SK-N-SH (cell line): Measurements from ENCODE around the gene LIN37. TPM values are rescaled to one million over a fixed set of nuclear protein-coding genes. Genes with fewer than 3 reads are reported as not detected.

ENCODE experiments used
- CTCF ChIA-PET: fragments of 300-600, 350-600 bp; formaldehyde crosslinking; extraction: SDS; loops from one replicate; lab custom pipeline; 2021; lab: Yijun Ruan, JAX
- POLR2A ChIA-PET: fragments of 350-600 bp; sonication (Branson Sonifier 250); formaldehyde crosslinking; extraction: SDS; loops from one replicate; lab custom pipeline; 2020; ENCODE audit warnings: antibody characterized with exemption, inconsistent platforms; lab: Yijun Ruan, JAX
- DNase-seq: peaks from one replicate; pipeline ENCODE4 v3.0.0; 2012
- H2AFZ ChIP-seq: fragments of 200-600 bp; sonication (generic); 2 replicates; pipeline ENCODE4 v1.8.1; 2016; ENCODE audit warnings: antibody characterized with exemption, mild to moderate bottlenecking, low read depth
- H3F3A ChIP-seq: fragments of 200-600 bp; sonication (generic); replicated peaks from 2 replicates; pipeline ENCODE3; 2016; ENCODE audit warnings: antibody characterized with exemption, mild to moderate bottlenecking; ENCODE audit not compliant: insufficient read depth
- H3K27ac ChIP-seq, 2 experiments: fragments of 200-500 bp in 1 of 2; fragments of 200-600 bp in 1 of 2; sonication (Bioruptor generic) in 1 of 2; sonication (generic), shearing (Covaris generic) in 1 of 2; 2 replicates each; pipeline versions ENCODE4 v1.5.1 to v1.6.1; 2014 to 2016; ENCODE audit warnings: low read depth in 2 of 2, inconsistent platforms in 1 of 2, low read length in 1 of 2, mild to moderate bottlenecking in 1 of 2, mixed read lengths in 1 of 2
- H3K27me3 ChIP-seq: fragments of 200-600 bp; sonication (generic), shearing (Covaris generic); 2 replicates; pipeline ENCODE4 v1.6.1; 2016; ENCODE audit warnings: mixed run types; ENCODE audit not compliant: insufficient read depth
- H3K36me3 ChIP-seq, 2 experiments: fragments of 200-500 bp in 1 of 2; fragments of 200-600 bp in 1 of 2; sonication (Bioruptor generic) in 1 of 2; sonication (generic) in 1 of 2; replicated peaks in 1 of 2; 2 replicates each; pipeline versions ENCODE3 to v1.5.1; 2014 to 2016; ENCODE audit warnings: low read length in 1 of 2, mild to moderate bottlenecking in 1 of 2; ENCODE audit not compliant: insufficient read depth in 2 of 2, control insufficient read depth in 1 of 2
- H3K4me1 ChIP-seq, 2 experiments: fragments of 200-500 bp in 1 of 2; fragments of 200-600 bp in 1 of 2; sonication (Bioruptor generic) in 1 of 2; sonication (generic), shearing (Covaris generic) in 1 of 2; 2 replicates each; pipeline versions ENCODE4 v1.5.1 to v1.6.1; 2014 to 2016; ENCODE audit warnings: low read depth in 1 of 2, low read length in 1 of 2, mixed run types in 1 of 2; ENCODE audit not compliant: insufficient read depth in 2 of 2, control insufficient read depth in 1 of 2
- H3K4me2 ChIP-seq: fragments of 200-600 bp; sonication (generic), shearing (Covaris generic); 2 replicates; pipeline ENCODE4 v1.6.1; 2017; ENCODE audit warnings: mixed run types
- H3K4me3 ChIP-seq, 2 experiments: fragments of 200-500 bp in 1 of 2; fragments of 200-600 bp in 1 of 2; sonication (Bioruptor generic) in 1 of 2; sonication (generic), shearing (Covaris generic) in 1 of 2; 2 replicates each; pipeline versions ENCODE4 v1.5.1 to v1.8.1; 2014 to 2016; ENCODE audit warnings: low read depth in 2 of 2, inconsistent platforms in 1 of 2, low read length in 1 of 2, mild to moderate bottlenecking in 1 of 2, mixed read lengths in 1 of 2, moderate library complexity in 1 of 2
- H3K79me2 ChIP-seq: fragments of 200-600 bp; sonication (generic); 2 replicates; pipeline ENCODE4 v1.8.1; 2017; ENCODE audit warnings: mild to moderate bottlenecking; ENCODE audit not compliant: insufficient read depth
- H3K9ac ChIP-seq: fragments of 200-600 bp; sonication (generic); 2 replicates; pipeline ENCODE4 v1.6.1; 2017; ENCODE audit warnings: mixed run types
- H3K9me2 ChIP-seq: fragments of 200-600 bp; sonication (generic); 2 replicates; pipeline ENCODE4 v1.6.1; 2017; ENCODE audit warnings: mixed run types
- H3K9me3 ChIP-seq: fragments of 200-600 bp; sonication (generic); 2 replicates; pipeline ENCODE4 v1.6.1; 2017; ENCODE audit warnings: mixed run types, mild to moderate bottlenecking, moderate library complexity
- H4K20me1 ChIP-seq: fragments of 200-600 bp; sonication (generic); 2 replicates; pipeline ENCODE4 v1.6.1; 2017; ENCODE audit warnings: mild to moderate bottlenecking, mixed run types; ENCODE audit not compliant: insufficient read depth
- CHD2 ChIP-seq: fragments of 150-350 bp; IDR thresholded peaks from 2 replicates; pipeline ENCODE4 v1.6.1; 2018; ENCODE audit warnings: low read length; ENCODE audit not compliant: partially characterized antibody
- ELF1 ChIP-seq: IDR thresholded peaks from 2 replicates; pipeline ENCODE4 v1.4.0; 2012
- EZH2phosphoT487 ChIP-seq: fragments of 200-600 bp; sonication (generic); IDR thresholded peaks from 2 replicates; pipeline ENCODE4 v1.6.1; 2017; ENCODE audit warnings: low read depth, mixed run types, mild to moderate bottlenecking, antibody characterized with exemption, moderate library complexity, borderline replicate concordance
- FOXJ3 ChIP-seq: sonication (generic); formaldehyde crosslinking; IDR thresholded peaks from 2 replicates; pipeline ENCODE4 v1.5.1; 2020; ENCODE audit warnings: mild to moderate bottlenecking, missing genetic modification reagents
- GABPA ChIP-seq: IDR thresholded peaks from 2 replicates; pipeline ENCODE4 v1.4.0; 2012; ENCODE audit warnings: low read depth, mild to moderate bottlenecking
- MEF2A ChIP-seq: IDR thresholded peaks from 2 replicates; pipeline ENCODE4 v1.4.0; 2012; ENCODE audit warnings: low read depth, borderline replicate concordance
- NRF1 ChIP-seq: IDR thresholded peaks from 2 replicates; pipeline ENCODE4 v1.6.1; 2012; ENCODE audit warnings: low read depth, mild to moderate bottlenecking, low read length
- RAD21 ChIP-seq: IDR thresholded peaks from 2 replicates; pipeline ENCODE4 v1.6.1; 2012; ENCODE audit warnings: mild to moderate bottlenecking, low read length
- RCOR1 ChIP-seq: fragments of 150-350 bp; IDR thresholded peaks from 2 replicates; pipeline ENCODE4 v1.6.1; 2017; ENCODE audit warnings: antibody characterized with exemption, low read length
- RFX5 ChIP-seq: IDR thresholded peaks from 2 replicates; pipeline ENCODE4 v1.6.1; 2012; ENCODE audit warnings: mild to moderate bottlenecking, improper control_type of control experiment, low read length
- RXRA ChIP-seq: IDR thresholded peaks from 2 replicates; pipeline ENCODE4 v1.4.0; 2012; ENCODE audit warnings: low read depth, mild to moderate bottlenecking, borderline replicate concordance
- SMC3 ChIP-seq: IDR thresholded peaks from 2 replicates; pipeline ENCODE4 v1.6.1; 2012; ENCODE audit warnings: low read depth, low read length, improper control_type of control experiment
- TAF1 ChIP-seq: IDR thresholded peaks from 2 replicates; pipeline ENCODE4 v1.6.1; 2012; ENCODE audit warnings: low read depth, mild to moderate bottlenecking, low read length, moderate library complexity, borderline replicate concordance
- TCF12 ChIP-seq: IDR thresholded peaks from 2 replicates; pipeline ENCODE4 v1.4.0; 2012
- WGBS: methylation state at CpG from one replicate; pipeline ENCODE4 v1.1.6; 2017; ENCODE audit warnings: low lambda C conversion rate; 5-methylcytosine and 5-hydroxymethylcytosine counted together
- polyA plus RNA-seq, 3 experiments: library from polyadenylated mRNA; depleted of rRNA; stranded (reverse); fragments of >200 nt; gene quantifications; 2 replicates each; pipeline ENCODE4 v1.2.3, GENCODE V29; 2012
- TF ChIP-seq, protein P1 (sequence below): IDR thresholded peaks from 2 replicates; pipeline ENCODE4 v1.4.0; 2012; ENCODE audit warnings: low read depth
- TF ChIP-seq, protein P2 (sequence below): IDR thresholded peaks from 2 replicates; pipeline ENCODE4; 2012
- TF ChIP-seq, protein P3 (sequence below): fragments of 200-600 bp; sonication (generic); IDR thresholded peaks from 2 replicates; pipeline ENCODE4 v1.6.1; 2017; ENCODE audit warnings: antibody characterized with exemption, mild to moderate bottlenecking, moderate library complexity
- TF ChIP-seq, protein P4 (sequence below): fragments of 150-350 bp; IDR thresholded peaks from 2 replicates; pipeline ENCODE4 v1.6.1; 2016; ENCODE audit warnings: mild to moderate bottlenecking, low read depth, low read length

LIN37 gene
- polyA plus RNA-seq, 1 of the 3 experiments (the other 2 are of a cell fraction): 21.1 TPM

DNA sequence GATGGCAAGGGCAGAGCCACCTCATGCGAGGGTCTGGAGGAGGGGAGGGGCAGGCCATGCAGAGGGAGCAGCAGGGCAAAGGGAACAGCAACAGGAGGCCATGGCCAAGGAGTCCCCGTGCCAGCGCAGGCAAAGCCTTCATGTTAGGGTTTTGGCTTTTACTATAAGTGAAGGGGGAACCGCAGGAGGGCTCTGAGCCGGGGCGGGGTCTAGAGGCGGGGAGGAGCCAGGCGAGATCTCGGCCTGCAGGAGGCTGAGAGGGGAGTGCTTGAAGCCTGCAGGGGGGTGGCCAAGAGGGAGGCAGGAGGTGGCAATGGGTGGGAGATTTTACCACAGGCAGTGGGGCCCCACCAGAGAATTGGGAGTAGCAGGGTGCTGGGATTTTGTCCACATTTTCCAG, 33.3 kb downstream of the LIN37 start:
- H3F3A ChIP-seq: no peaks in the 10 kb centered on the region
- H3K4me2 ChIP-seq: no peak overlapping the region
- DNase-seq: no peak
- H3K27me3 ChIP-seq: no peaks in the 10 kb centered on the region
- H3K27ac ChIP-seq: no peak overlapping the region
- no peaks in the 10 kb centered on the region for H3K9me3 ChIP-seq
- no peak overlapping the region for H3K9ac ChIP-seq
- peaks cover 0 to 8% of the 10 kb centered on the region in 2 experiments for H3K36me3 ChIP-seq
- no peaks in the 10 kb centered on the region for H3K9me2 ChIP-seq
- ChIA-PET CTCF (no interaction called here), POLR2A (no interaction called here)
- 92% methylated on average over 9 of the region's 9 CpGs for WGBS
- H3K4me1 ChIP-seq: peaks cover 0 to 2% of the 10 kb centered on the region in 2 experiments; a peak in 2 of 4 replicates
- no peaks in the 10 kb centered on the region for H4K20me1 ChIP-seq
- H3K79me2 ChIP-seq: peaks cover 6% of the 10 kb centered on the region; the same call in 1 of the 2 replicates
- no peak overlapping the region for H3K4me3 ChIP-seq
- H2AFZ ChIP-seq: no peak overlapping the region
- TF ChIP-seq MEF2A (no peak), GABPA (no peak), RAD21 (no peak), RCOR1 (no peak), EZH2phosphoT487 (no peak), SMC3 (no peak), RXRA (no peak), CHD2 (no peak), ELF1 (no peak), TAF1 (no peak), NRF1 (no peak), TCF12 (no peak), RFX5 (no peak), FOXJ3 (CRISPR knock-in tag) (no peak)
- TF ChIP-seq, protein P1, sequence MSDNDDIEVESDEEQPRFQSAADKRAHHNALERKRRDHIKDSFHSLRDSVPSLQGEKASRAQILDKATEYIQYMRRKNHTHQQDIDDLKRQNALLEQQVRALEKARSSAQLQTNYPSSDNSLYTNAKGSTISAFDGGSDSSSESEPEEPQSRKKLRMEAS: no peak
- TF ChIP-seq, protein P2, sequence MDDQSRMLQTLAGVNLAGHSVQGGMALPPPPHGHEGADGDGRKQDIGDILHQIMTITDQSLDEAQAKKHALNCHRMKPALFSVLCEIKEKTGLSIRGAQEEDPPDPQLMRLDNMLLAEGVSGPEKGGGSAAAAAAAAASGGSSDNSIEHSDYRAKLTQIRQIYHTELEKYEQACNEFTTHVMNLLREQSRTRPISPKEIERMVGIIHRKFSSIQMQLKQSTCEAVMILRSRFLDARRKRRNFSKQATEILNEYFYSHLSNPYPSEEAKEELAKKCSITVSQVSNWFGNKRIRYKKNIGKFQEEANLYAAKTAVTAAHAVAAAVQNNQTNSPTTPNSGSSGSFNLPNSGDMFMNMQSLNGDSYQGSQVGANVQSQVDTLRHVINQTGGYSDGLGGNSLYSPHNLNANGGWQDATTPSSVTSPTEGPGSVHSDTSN: no peak
- TF ChIP-seq, protein P3, sequence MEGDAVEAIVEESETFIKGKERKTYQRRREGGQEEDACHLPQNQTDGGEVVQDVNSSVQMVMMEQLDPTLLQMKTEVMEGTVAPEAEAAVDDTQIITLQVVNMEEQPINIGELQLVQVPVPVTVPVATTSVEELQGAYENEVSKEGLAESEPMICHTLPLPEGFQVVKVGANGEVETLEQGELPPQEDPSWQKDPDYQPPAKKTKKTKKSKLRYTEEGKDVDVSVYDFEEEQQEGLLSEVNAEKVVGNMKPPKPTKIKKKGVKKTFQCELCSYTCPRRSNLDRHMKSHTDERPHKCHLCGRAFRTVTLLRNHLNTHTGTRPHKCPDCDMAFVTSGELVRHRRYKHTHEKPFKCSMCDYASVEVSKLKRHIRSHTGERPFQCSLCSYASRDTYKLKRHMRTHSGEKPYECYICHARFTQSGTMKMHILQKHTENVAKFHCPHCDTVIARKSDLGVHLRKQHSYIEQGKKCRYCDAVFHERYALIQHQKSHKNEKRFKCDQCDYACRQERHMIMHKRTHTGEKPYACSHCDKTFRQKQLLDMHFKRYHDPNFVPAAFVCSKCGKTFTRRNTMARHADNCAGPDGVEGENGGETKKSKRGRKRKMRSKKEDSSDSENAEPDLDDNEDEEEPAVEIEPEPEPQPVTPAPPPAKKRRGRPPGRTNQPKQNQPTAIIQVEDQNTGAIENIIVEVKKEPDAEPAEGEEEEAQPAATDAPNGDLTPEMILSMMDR: no peak
- TF ChIP-seq, protein P4, sequence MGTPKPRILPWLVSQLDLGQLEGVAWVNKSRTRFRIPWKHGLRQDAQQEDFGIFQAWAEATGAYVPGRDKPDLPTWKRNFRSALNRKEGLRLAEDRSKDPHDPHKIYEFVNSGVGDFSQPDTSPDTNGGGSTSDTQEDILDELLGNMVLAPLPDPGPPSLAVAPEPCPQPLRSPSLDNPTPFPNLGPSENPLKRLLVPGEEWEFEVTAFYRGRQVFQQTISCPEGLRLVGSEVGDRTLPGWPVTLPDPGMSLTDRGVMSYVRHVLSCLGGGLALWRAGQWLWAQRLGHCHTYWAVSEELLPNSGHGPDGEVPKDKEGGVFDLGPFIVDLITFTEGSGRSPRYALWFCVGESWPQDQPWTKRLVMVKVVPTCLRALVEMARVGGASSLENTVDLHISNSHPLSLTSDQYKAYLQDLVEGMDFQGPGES: no peak
